GM13977 (cell line): Measurements from ENCODE around the gene CHSY1.

Experiments
- DNase-seq: peaks from one replicate; pipeline ENCODE4 v3.0.0; 2012; ENCODE audit warnings: low spot score
- in situ Hi-C: fragments of 300-500 bp; cut with MboI; formaldehyde crosslinking; loops from one replicate; pipeline ENCODE4 v1.12.0; 2022; ENCODE audit warnings: low sequenced_read_pairs, low pct_unique_long_range_greater_than_20kb, mixed read lengths, inconsistent platforms; ENCODE audit not compliant: unreplicated experiment
- TF ChIP-seq, protein P1 (sequence below): IDR thresholded peaks from 2 replicates; pipeline ENCODE4 v1.5.1; 2012; ENCODE audit warnings: mild to moderate bottlenecking, control low read depth; ENCODE audit not compliant: insufficient read depth; ENCODE audit errors: extremely low read depth, missing control alignments

CHSY1 gene

DNA sequence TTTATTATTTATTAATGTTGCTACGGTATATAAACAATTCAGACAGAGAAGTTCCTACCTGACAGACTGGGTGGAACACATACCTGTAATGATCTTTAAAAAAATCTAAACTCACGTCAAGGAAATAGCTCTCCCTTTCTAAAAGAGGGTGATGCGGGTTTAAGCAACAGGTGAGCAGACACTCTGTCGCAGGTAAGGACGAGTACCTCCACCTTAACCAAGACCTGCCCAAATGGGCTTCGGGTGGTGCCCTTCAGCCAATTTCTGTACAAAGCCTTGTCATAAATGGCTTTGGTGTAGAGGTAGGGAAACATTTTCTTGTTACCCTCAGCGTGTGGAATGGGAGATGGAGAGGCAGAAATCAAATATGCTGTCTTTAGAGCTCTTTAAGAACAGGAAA is 67.0 kb downstream of the CHSY1 start:
- TF ChIP-seq, protein P1, sequence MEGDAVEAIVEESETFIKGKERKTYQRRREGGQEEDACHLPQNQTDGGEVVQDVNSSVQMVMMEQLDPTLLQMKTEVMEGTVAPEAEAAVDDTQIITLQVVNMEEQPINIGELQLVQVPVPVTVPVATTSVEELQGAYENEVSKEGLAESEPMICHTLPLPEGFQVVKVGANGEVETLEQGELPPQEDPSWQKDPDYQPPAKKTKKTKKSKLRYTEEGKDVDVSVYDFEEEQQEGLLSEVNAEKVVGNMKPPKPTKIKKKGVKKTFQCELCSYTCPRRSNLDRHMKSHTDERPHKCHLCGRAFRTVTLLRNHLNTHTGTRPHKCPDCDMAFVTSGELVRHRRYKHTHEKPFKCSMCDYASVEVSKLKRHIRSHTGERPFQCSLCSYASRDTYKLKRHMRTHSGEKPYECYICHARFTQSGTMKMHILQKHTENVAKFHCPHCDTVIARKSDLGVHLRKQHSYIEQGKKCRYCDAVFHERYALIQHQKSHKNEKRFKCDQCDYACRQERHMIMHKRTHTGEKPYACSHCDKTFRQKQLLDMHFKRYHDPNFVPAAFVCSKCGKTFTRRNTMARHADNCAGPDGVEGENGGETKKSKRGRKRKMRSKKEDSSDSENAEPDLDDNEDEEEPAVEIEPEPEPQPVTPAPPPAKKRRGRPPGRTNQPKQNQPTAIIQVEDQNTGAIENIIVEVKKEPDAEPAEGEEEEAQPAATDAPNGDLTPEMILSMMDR, result no peak
- in situ Hi-C loops, result no loop called here
- DNase-seq, result no peak

- TF ChIP-seq, protein P1, result no peak
- no peak for DNase-seq
- in situ Hi-C loops, result no loop called here
Observed at GRCh38 chr15:101183931-101184305, 67.9 kb downstream of the CHSY1 start.

- TF ChIP-seq, protein P1, result no peak
- DNase-seq, result no peak
- in situ Hi-C loops, result no loop called here
Observed at GRCh38 chr15:101183226-101183930, 68.5 kb downstream of the CHSY1 start.

GRCh38 chr15:101182215-101182614 is 69.6 kb downstream of the CHSY1 start:
- TF ChIP-seq, protein P1, result no peak
- in situ Hi-C loops, result no loop called here
- no peak for DNase-seq

DNA sequence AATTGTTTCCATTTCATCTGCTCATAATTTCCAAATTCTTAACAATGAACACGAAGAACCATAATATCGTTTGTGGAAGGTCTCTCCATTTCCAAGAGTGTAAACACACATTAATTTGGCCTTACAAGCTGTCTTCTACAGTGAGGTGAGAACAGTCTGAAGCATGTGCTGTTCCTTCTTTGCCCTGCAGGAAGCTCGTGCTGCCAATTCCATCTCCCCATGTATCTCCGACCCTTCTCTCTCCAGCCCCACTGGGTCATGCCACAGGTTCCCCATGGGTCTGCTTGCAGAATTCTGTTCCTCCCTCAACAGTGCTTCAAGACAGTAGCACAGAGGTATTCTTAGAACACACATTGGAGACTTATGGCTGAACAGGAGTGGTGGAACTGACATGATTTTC is 70.5 kb downstream of the CHSY1 start:
- TF ChIP-seq, protein P1, result no peak
- DNase-seq, result no peak
- in situ Hi-C loops, result no loop called here

DNA sequence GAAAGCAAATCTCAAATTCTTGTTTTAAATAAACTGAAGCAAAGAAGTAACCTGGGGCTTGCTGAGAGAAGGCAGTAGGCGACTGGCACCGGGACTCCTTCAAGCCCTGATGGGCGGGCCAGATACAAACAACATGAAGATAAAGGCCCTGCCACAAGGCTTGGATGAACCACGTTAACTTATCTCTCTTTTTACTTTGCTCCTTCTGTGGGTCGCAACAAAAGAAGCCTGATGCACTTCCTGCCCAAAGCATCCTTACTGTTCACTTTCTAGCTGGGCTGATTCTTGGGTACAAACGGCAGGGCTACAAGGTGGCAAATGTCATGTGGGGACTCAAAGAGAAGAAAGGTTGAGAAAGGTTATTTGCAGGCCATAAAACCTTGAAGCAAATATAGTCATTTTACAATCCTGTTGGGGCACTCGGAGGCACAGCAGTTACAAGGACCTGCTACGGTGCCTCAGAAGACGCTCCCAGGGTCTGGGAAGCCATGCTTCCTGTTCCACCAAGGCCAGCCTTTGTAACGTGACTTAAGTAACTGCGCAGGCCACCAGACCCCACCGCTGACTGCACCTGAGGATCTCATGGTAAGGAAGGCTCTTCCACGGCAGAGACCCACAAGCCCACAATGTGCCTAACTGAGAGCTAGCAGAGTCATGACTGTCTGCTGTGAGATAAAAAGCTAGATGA is 71.1 kb downstream of the CHSY1 start:
- no peak for DNase-seq
- TF ChIP-seq, protein P1, result no peak
- in situ Hi-C loops, result no loop called here
